Activated naive CD4-positive, alpha-beta T cell treated with anti-CD3 and anti-CD28 coated beads for 36 hours (primary cell): Measurements from ENCODE around the gene EEFSEC. TPM values are rescaled to one million over a fixed set of nuclear protein-coding genes. Genes with fewer than 3 reads are reported as not detected.

ENCODE experiments used
- CTCF ChIA-PET: fragments of 350-600 bp; sonication (Branson Sonifier 250); formaldehyde crosslinking; loops from one replicate; lab custom pipeline; 2021; ENCODE audit warnings: antibody characterized with exemption; lab: Charles Lee
- DNase-seq: peaks from one replicate; pipeline ENCODE4 v3.0.0-alpha.2; 2020
- H3K27ac Mint-ChIP-seq: one replicate; pipeline ENCODE4 v1.8.0; 2021; ENCODE audit warnings: mild to moderate bottlenecking, mixed read lengths
- H3K27me3 Mint-ChIP-seq: one replicate; pipeline ENCODE4 v1.8.0; 2021; ENCODE audit warnings: low read depth, mixed read lengths
- H3K36me3 Mint-ChIP-seq: one replicate; pipeline ENCODE4 v1.8.0; 2021; ENCODE audit warnings: low read depth, mixed read lengths
- H3K4me1 Mint-ChIP-seq: one replicate; pipeline ENCODE4 v1.8.0; 2021; ENCODE audit warnings: low read depth, mixed read lengths
- H3K4me3 Mint-ChIP-seq: one replicate; pipeline ENCODE4 v1.8.0; 2021; ENCODE audit warnings: mild to moderate bottlenecking, moderate library complexity, mixed read lengths
- H3K9me3 Mint-ChIP-seq: one replicate; pipeline ENCODE4 v1.8.0; 2021; ENCODE audit warnings: mixed read lengths
- intact Hi-C: fragments of 100-400 bp; cut with micrococcal nuclease; formaldehyde crosslinking; loops from one replicate; pipeline ENCODE4 v1.15.1; 2023
- total RNA-seq, 2 experiments: library from RNA; stranded (reverse); gene quantifications; one replicate each; pipeline ENCODE4 v1.2.3, GENCODE V29; 2021

The EEFSEC gene
- total RNA-seq, 2 experiments from 2014 or later, result 11.0 to 11.6 TPM

- Mint-ChIP-seq H3K4me3 (no peak overlapping the region), H3K36me3 (peaks cover 3% of the 10 kb centered on the region), H3K27me3 (no peaks in the 10 kb centered on the region), H3K9me3 (peaks cover 4% of the 10 kb centered on the region), H3K27ac (no peak overlapping the region), H3K4me1 (peaks cover 48% of the 10 kb centered on the region)
- DNase-seq, result no peak
- intact Hi-C loops, result loop anchor here (5.0 kb wide), 1 partner anchor 55 kb away; no protein-coding TSS in a partner anchor
- CTCF ChIA-PET, result interaction anchor here (0.5 to 1.5 kb wide), 4 partner anchors 10 to 527 kb away, joined by 3 to 4 read pairs (median 4); no protein-coding TSS in a partner anchor
These were observed 144.3 kb downstream of the EEFSEC start for GRCh38 chr3:128297401-128298138.

- DNase-seq, result no peak
- Mint-ChIP-seq H3K36me3 (peaks cover 4% of the 10 kb centered on the region), H3K27ac (no peak overlapping the region), H3K4me1 (peaks cover 14% of the 10 kb centered on the region), H3K4me3 (no peak overlapping the region), H3K9me3 (peaks cover 4% of the 10 kb centered on the region), H3K27me3 (no peaks in the 10 kb centered on the region)
- intact Hi-C loops, result no loop called here
- CTCF ChIA-PET, result no interaction called here
These were observed 148.1 kb downstream of the EEFSEC start for GRCh38 chr3:128301186-128302023.

GRCh38 chr3:128306481-128306880 is 153.2 kb downstream of the EEFSEC start:
- DNase-seq, result no peak
- intact Hi-C loops, result no loop called here
- Mint-ChIP-seq H3K9me3 (no peaks in the 10 kb centered on the region), H3K27ac (no peak overlapping the region), H3K27me3 (no peaks in the 10 kb centered on the region), H3K4me3 (no peak overlapping the region), H3K36me3 (peaks cover 3% of the 10 kb centered on the region), H3K4me1 (peaks cover 13% of the 10 kb centered on the region)
- CTCF ChIA-PET, result interaction anchor here (0.9 to 1.7 kb wide), 4 partner anchors 10 to 199 kb away, joined by 3 to 4 read pairs (median 4); no protein-coding TSS in a partner anchor

- H3K36me3 Mint-ChIP-seq, result peaks cover 3% of the 10 kb centered on the region
- CTCF ChIA-PET, result interaction anchor here (0.9 to 1.7 kb wide), 4 partner anchors 11 to 198 kb away, joined by 3 to 4 read pairs (median 4); no protein-coding TSS in a partner anchor
- no peak overlapping the region for H3K4me3 Mint-ChIP-seq
- peaks cover 10% of the 10 kb centered on the region for H3K4me1 Mint-ChIP-seq
- intact Hi-C loops, result no loop called here
- H3K27me3 Mint-ChIP-seq, result no peaks in the 10 kb centered on the region
- H3K27ac Mint-ChIP-seq, result no peak overlapping the region
- DNase-seq, result no peak
- H3K9me3 Mint-ChIP-seq, result no peaks in the 10 kb centered on the region
These were observed 153.8 kb downstream of the EEFSEC start for GRCh38 chr3:128307029-128307633.

- no peaks in the 10 kb centered on the region for H3K27me3 Mint-ChIP-seq
- no peak for DNase-seq
- H3K27ac Mint-ChIP-seq, result no peak overlapping the region
- intact Hi-C loops, result no loop called here
- no peaks in the 10 kb centered on the region for H3K9me3 Mint-ChIP-seq
- peaks cover 10% of the 10 kb centered on the region for H3K4me1 Mint-ChIP-seq
- CTCF ChIA-PET, result interaction anchor here (1.2 to 1.7 kb wide), 2 partner anchors 11 to 14 kb away, joined by 3 to 4 read pairs; no protein-coding TSS in a partner anchor
- no peak overlapping the region for H3K4me3 Mint-ChIP-seq
- H3K36me3 Mint-ChIP-seq, result peaks cover 3% of the 10 kb centered on the region
These were observed 154.6 kb downstream of the EEFSEC start for GRCh38 chr3:128307781-128308469.

- CTCF ChIA-PET, result interaction anchor here (0.7 to 1.3 kb wide), 4 partner anchors 12 to 20 kb away, joined by 3 read pairs; no protein-coding TSS in a partner anchor
- H3K9me3 Mint-ChIP-seq, result no peaks in the 10 kb centered on the region
- peaks cover 14% of the 10 kb centered on the region for H3K4me1 Mint-ChIP-seq
- H3K27ac Mint-ChIP-seq, result no peak overlapping the region
- H3K4me3 Mint-ChIP-seq, result no peak overlapping the region
- no peaks in the 10 kb centered on the region for H3K27me3 Mint-ChIP-seq
- intact Hi-C loops, result no loop called here
- no peak for DNase-seq
- peaks cover 3% of the 10 kb centered on the region for H3K36me3 Mint-ChIP-seq
These were observed 155.7 kb downstream of the EEFSEC start for GRCh38 chr3:128309026-128309425.

GRCh38 chr3:128310286-128311058 is 157.2 kb downstream of the EEFSEC start:
- CTCF ChIA-PET, result interaction anchor here (1.2 to 1.3 kb wide), 2 partner anchors 10 to 12 kb away, joined by 3 read pairs; no protein-coding TSS in a partner anchor
- intact Hi-C loops, result no loop called here

GRCh38 chr3:128311441-128311844 is 158.2 kb downstream of the EEFSEC start:
- no peak overlapping the region for H3K27ac Mint-ChIP-seq
- intact Hi-C loops, result no loop called here
- DNase-seq, result no peak
- peaks cover 27% of the 10 kb centered on the region for H3K4me1 Mint-ChIP-seq
- no peak overlapping the region for H3K4me3 Mint-ChIP-seq
- H3K36me3 Mint-ChIP-seq, result peaks cover 1% of the 10 kb centered on the region
- CTCF ChIA-PET, result interaction anchor here (1.2 kb wide), 2 partner anchors 11 to 39 kb away, joined by 3 read pairs; no protein-coding TSS in a partner anchor
- H3K9me3 Mint-ChIP-seq, result no peaks in the 10 kb centered on the region
- no peaks in the 10 kb centered on the region for H3K27me3 Mint-ChIP-seq

More at GRCh38 chr3:128310286-128311058, 157.2 kb downstream of the EEFSEC start:
- Mint-ChIP-seq H3K4me3 (no peak overlapping the region), H3K4me1 (peaks cover 22% of the 10 kb centered on the region), H3K9me3 (no peaks in the 10 kb centered on the region), H3K36me3 (peaks cover 1% of the 10 kb centered on the region), H3K27me3 (no peaks in the 10 kb centered on the region), H3K27ac (no peak overlapping the region)
- DNase-seq, result no peak

GRCh38 chr3:128312271-128312670 is 159.0 kb downstream of the EEFSEC start:
- no peaks in the 10 kb centered on the region for H3K9me3 Mint-ChIP-seq
- CTCF ChIA-PET, result interaction anchor here (1.2 kb wide), 1 partner anchor 40 kb away, joined by 3 read pairs; no protein-coding TSS in a partner anchor
- peaks cover 1% of the 10 kb centered on the region for H3K36me3 Mint-ChIP-seq
- no peak overlapping the region for H3K27ac Mint-ChIP-seq
- H3K27me3 Mint-ChIP-seq, result no peaks in the 10 kb centered on the region
- DNase-seq, result no peak
- H3K4me3 Mint-ChIP-seq, result no peak overlapping the region
- intact Hi-C loops, result no loop called here
- peaks cover 34% of the 10 kb centered on the region for H3K4me1 Mint-ChIP-seq

GRCh38 chr3:128313071-128313725 is 159.9 kb downstream of the EEFSEC start:
- Mint-ChIP-seq H3K27ac (no peak overlapping the region), H3K36me3 (peaks cover 1% of the 10 kb centered on the region), H3K9me3 (no peaks in the 10 kb centered on the region), H3K27me3 (no peaks in the 10 kb centered on the region), H3K4me1 (peaks cover 43% of the 10 kb centered on the region), H3K4me3 (no peak overlapping the region)
- CTCF ChIA-PET, result no interaction called here
- intact Hi-C loops, result no loop called here
- DNase-seq, result no peak
